Measurements from ENCODE around the gene MS4A15.
"Not testable (repeated sequence)": the region's sequence is repeated elsewhere in the genome, so short reads cannot be mapped to it uniquely, and the experiment has no call there.

Gene MS4A15

GRCh38 chr11:60809249-60809648 is 52.6 kb downstream of the MS4A15 start:
- DNase-seq (ENCODE audit: low read depth): no peak

DNA sequence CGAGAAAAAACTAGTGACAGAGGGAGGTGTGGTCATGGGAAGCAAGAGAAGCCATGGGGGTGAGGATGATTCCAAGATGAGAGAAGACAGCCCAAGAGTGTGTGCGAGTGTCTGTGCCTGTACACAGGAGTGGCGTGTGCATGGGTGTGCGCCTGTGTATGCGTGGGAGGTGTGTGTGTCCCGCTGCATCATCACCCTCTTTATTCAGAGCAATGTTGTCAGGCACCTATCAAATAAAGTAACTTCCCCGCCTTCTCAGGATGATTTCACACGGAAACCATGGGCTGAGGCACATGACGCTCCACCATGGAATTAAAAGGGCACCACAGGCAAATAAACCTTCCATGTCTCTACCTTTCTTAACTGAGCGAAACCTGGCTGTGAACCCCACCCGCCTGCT is 53.0 kb downstream of the MS4A15 start:
- no peak for DNase-seq (ENCODE audit: low read depth)

- DNase-seq (ENCODE audit: low read depth): no peak
Measured at GRCh38 chr11:60810151-60810550, 53.5 kb downstream of the MS4A15 start.

DNA sequence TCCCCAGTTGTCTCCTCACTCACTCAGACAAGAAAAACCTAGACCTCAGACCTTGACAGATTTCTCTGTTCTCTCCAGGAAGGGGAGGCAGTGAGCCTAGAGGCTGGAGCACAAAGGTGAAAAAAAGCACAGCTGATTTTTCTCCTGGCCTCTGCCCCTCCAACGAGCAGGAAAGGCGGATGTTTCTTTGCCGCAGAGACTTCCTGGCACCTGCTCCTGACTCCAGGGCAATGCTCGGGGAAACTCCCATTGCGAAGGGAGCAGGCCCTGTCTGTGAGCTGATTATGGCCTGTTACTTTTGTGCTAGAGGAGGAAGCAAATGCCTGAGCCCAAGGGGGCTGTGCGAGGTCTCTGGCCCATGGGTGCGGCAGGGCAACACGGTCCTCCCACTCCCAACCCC is 53.9 kb downstream of the MS4A15 start:
- DNase-seq (ENCODE audit: low read depth): no peak

- DNase-seq (ENCODE audit: low read depth): no peak
Measured at GRCh38 chr11:60813324-60813723, 56.7 kb downstream of the MS4A15 start.

- DNase-seq (ENCODE audit: low read depth): no peak
Measured at GRCh38 chr11:60814112-60814511, 57.4 kb downstream of the MS4A15 start.

- DNase-seq (ENCODE audit: low read depth): no peak
Measured at GRCh38 chr11:60816590-60817157, 60.0 kb downstream of the MS4A15 start.

DNA sequence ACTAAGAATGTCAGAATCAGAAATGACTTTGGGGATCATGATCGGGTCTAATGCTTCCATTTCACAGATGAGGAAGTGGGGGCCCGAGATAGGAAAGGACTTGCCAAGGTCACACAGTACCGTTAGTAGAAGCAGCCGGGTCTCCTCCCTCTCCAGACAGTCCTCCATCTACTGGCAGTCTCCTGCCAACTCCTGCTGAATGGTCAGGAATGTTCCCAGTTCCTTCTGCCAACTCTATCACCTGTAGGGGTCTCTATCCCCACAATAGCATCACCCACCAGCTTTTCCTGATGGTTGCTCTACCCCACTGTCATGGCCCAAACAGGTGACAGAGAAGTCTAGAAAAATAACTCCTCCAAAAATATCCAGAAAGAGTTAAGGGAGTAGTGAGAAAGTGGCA is 61.4 kb downstream of the MS4A15 start:
- DNase-seq (ENCODE audit: low read depth): no peak

DNA sequence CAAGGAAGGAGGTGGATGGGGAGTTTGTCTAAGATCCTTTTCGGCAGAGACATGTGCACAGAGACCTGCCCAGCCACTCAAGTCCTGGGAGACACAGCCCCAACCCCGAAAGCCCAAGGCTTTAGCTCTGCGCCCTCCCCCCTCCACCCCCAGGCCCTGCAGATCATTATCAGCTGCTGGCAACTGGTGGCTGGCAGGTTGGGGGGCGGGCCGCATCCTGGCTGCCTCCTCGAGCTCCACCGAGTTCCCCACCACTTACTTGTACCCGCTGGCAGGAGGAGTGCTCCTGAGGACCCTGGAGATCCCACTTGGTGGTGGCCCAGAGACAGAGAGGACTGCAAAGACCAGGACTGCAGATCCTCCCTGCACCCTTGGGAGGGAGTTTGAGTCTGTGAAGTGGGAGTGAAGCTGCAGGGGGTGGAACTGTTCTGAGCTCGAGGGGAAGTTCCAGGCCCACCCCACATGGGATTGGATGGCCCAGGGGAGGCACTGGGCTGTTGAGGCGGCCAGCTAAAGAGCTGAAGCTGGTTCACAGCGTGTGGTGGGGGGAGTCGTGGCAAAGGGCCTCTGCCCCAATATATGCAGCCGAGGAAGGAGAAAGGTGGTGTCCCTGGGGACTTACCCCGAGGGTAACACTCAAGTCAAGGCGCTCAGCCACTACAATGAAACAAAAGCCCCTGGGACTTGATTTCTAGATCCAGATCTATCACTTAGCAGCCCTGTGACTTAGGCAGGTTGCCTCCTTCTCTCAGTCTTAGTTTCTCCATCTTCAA is 65.3 kb downstream of the MS4A15 start:
- no peak for DNase-seq (ENCODE audit: low read depth)

- not testable (repeated sequence) for DNase-seq (ENCODE audit: low read depth)
Measured at GRCh38 chr11:60823745-60824306, 67.2 kb downstream of the MS4A15 start.

- no peak for DNase-seq (ENCODE audit: low read depth)
Measured at GRCh38 chr11:60825118-60825517, 68.5 kb downstream of the MS4A15 start.

DNA sequence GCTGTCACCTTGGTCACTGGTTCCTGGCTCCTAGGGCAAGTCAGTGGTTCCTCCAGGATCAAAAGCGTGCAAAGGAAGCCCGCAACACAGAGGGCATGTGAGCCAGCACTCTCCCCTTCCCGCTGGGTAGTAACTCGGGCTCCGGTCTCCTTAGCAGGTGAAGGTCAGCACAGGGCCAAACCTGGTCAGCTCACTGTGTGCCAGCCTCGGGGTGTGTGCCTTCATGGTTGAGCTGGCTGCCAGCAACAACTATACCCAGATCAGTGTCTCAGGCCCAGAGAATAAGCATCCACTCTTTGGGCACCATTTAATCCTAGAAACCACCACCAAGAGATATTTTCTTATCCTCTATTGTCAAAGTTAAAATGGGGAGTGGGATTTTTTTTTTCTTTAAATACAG is 69.1 kb downstream of the MS4A15 start:
- no peak for DNase-seq (ENCODE audit: low read depth)
